EL (cell line): ENCODE data around the gene ANXA3.
"Not testable (repeated sequence)": the region's sequence is repeated elsewhere in the genome, so short reads cannot be mapped to it uniquely, and the experiment has no call there.

Source experiments
- DNase-seq: peaks from one replicate; pipeline ENCODE4 v3.0.0-alpha.2; 2016

ANXA3 gene

DNA sequence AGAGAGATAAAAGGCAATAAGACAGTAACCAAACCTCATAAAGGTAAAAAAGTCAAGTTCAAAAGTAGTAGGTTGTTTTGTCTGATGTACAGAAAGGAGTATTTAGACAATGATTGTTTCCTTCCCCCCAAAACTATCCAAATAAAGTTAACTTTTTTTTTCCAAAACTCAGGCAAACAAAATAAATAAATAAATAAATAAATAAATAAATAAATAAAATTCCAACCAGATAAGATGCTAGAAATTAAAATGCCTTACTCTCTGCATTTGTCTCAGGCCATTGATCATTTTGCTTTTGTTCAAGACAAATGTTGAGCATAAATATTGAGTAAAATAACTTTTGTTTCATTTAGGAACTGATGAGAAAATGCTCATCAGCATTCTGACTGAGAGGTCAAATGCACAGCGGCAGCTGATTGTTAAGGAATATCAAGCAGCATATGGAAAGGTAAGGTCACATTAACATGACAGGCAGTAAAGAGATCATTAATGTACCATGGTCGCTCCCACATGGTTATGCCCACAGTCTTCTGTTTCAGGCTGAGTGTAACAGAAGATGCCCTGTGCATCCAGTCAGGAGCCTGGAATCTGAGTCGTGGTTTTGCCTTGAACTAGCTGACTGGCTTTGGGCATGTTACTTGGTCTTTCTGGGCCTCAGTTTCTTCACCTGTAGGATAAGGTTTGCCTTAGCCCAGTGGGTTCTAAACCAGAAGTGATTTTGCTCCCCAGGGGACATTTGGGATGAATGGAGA lies 27.3 kb downstream of the ANXA3 start:
- no peak for DNase-seq

DNA sequence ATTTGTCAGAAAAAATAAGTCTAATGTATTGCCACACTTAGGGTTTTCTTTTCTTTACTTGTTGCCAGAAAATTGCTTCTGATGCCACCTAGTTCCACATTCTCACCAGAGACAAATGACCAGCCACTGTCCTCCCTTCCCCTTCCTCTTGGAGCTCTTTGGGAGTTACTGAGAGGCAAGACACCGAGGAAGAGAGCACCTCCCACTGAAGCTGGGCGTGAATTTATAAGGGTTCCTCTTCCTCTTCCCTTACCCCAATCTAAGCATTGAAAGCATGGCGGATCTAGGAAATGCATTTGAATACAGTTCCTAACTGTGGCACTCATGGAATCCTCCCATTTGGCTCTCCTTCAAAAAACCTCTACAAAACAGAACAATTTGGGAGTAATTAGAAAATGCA lies 30.0 kb downstream of the ANXA3 start:
- no peak for DNase-seq

GRCh38 chr4:78584863-78585547 lies 33.4 kb downstream of the ANXA3 start:
- no peak for DNase-seq

DNA sequence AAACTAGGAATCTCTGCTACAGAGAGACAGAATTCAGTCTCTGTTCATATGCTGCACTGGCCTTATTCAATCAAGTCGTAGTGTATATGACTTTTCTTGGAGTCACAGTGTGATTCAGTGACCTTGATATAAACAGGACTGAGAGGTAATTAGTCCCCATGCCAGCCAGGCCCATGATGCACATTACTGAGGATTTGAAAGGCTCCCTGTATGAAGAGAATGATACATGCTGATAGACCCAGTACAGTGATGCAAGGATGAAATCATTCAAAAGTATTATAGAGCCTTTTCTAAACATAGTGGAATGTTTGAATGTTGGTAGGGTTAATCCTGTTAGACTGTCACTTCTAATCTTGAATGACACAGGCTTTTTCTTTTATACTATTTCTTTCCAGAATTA lies 34.1 kb downstream of the ANXA3 start:
- DNase-seq: no peak

DNA sequence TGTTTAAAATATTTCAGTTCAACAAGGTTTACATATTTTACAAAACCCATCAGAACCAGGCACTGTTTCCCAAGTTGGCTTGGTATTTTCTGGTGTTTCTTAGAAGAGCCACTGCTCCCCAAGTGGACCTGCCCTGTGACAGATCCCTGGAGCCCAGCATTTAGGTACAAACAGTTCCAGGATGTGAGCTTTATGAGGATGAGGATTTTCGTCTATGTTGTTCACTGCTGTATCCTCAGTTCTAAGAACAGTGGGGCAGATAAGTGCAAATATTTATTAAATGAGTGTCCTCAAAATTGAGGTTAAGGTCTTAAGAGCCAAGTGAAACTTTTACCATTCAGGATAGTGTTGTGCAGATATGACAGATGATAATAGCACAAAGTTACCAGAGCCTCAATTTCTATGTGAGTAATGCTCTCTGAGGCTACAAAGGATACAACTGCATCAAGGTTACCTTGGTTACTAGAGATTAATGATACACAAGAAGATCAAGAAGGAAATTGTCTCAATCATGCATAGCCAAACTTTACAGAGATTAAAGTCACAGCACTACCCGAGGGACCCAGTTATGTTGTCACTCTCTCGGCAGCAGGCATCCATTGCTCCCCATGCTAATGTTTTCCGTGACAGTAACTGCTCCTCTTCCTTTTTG lies 37.5 kb downstream of the ANXA3 start:
- no peak for DNase-seq

DNA sequence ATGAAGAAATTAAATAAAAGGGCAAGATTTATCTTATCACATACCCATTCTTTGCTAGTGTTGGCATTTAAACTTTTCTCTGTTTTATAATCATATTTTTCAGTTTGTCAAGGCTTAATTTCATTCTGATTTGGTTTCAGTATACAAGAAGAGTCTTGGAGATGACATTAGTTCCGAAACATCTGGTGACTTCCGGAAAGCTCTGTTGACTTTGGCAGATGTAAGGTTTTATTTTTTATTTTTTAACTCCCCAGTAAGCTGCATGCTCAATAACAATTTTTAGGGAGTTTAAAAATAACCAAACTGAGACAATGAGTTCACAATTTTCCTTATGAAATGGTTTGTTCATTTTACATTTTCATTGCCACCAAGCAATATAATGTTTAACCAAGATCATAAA lies 39.8 kb downstream of the ANXA3 start:
- DNase-seq: no peak

- DNase-seq: no peak
These were observed 40.7 kb downstream of the ANXA3 start for GRCh38 chr4:78592088-78592783.

DNA sequence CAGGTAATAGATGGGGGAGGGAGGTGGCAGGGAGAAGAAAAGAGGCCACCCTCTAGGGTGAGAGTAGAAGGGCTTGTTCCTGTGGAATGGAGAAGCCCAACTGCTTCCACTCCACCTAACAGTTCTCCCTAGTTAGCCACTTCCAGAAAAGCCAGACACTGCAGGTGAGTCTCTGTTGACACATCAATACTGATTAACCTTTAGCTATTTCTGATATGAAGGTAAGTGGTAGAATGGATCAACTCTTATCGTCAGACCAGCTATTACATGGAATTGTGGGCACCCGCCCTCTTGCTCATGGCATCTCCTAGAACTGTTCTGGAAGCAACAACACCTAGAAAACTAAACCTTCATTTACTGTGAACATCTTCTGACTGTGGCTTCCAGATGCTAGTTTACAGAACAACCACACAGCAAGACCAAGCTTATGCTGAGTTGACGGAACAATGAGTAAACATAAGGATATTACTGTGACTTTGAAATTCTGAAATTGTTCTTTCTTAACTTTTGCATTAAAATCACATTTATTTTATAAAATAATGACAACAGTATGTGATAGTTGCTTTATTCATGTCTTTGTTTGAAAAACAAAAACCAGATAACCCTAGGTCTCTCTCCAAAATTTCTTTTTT lies 44.7 kb downstream of the ANXA3 start:
- DNase-seq: no peak

DNA sequence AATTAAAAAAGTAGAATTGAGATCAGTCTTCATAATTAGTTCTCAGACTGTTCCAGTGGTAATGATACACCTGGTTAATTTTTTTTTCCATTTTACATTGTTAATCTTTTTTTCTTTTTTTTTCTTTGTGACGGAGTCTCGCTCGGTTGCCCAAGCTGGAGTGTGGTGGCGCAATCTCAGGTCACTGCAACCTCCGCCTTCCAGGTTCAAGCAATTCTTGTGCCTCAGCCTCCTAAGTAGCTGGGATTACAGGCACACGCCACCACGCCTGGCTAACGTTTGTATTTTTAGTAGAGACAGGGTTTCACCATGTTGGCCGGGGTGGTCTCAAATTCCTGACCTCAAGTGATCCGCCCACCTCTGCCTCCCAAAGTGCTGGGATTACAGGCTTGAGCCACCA lies 46.9 kb downstream of the ANXA3 start:
- DNase-seq: not testable (repeated sequence)

DNA sequence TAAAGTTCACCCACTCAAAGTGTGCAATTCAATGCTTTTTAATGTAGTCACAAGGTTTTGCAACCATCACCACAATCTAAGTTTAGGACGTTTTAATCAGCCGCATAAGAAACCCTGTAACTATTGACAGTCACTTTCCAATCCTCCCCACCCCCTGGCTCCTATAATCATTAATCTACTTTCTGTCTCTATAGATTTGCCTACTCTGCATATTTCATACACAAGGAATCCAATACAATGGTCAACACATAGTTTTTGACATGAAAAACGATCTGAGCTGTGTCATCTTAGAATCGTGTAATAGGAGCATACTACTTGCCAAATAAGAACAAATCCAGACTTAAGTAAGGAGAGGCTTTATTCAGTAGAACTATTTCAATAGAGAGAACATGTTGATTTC lies 47.6 kb downstream of the ANXA3 start:
- DNase-seq: no peak

DNA sequence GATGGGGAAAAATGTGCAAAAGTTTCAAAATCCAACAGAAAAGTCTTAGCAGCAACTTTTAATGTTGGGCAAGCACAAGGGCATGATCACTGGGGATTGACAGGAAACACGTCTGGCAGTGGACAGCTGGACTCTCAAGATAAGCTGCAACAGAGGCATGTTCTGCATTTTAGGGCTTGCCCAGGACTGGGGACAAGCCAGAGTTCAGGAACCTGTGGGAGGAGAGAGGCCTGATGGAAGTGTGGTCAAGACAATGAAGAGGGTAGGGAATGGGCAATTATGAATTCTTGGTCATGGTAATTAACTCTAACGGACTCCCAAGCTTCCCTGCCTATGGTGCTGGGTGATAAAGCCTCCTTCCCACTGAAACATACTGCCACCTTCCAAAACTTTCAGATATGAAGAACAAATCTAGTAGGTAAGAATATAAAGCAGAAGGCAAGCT lies 48.4 kb downstream of the ANXA3 start:
- no peak for DNase-seq

GRCh38 chr4:78601013-78601412 lies 49.4 kb downstream of the ANXA3 start:
- DNase-seq: no peak

DNA sequence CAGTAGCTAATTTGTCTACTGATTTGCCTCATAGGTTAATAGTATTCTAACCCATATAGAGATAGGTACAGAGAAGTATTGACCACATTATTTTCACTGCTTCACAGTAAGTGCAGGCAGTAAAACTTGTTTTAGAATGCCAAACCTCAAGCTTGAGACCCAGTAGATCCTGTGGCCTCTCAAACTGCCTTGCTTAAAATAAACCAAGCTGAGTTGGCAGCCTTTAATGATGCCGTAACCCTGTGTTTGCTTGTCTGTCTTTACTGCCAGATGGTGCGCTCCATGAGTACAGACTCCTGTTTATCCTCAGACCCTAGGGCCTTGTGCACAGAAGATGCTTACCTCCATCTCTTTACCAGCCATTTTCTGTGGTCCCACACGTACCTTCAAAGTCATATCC lies 50.8 kb downstream of the ANXA3 start:
- no peak for DNase-seq

GRCh38 chr4:78603384-78603783 lies 51.8 kb downstream of the ANXA3 start:
- DNase-seq: no peak

DNA sequence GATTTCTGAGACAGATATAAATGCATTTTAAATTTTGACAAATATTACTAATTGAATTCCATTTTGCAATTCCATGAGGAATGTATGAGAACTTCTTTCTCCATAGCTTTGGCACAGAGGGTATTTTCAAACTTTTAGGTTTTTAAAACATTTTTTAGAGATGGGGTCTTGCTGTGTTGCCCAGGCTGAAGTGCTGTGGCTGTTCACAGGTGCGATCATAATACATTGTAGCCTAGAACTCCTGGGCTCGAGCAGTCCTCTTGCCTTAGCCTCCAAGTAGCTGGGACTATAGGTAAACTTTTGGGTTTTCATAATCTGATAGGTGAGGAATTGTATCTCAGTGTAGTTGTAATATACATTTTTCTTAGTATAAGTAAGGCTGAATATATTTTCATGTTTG lies 53.4 kb downstream of the ANXA3 start:
- no peak for DNase-seq

- no peak for DNase-seq
These were observed 54.5 kb downstream of the ANXA3 start for GRCh38 chr4:78606035-78606434.

DNA sequence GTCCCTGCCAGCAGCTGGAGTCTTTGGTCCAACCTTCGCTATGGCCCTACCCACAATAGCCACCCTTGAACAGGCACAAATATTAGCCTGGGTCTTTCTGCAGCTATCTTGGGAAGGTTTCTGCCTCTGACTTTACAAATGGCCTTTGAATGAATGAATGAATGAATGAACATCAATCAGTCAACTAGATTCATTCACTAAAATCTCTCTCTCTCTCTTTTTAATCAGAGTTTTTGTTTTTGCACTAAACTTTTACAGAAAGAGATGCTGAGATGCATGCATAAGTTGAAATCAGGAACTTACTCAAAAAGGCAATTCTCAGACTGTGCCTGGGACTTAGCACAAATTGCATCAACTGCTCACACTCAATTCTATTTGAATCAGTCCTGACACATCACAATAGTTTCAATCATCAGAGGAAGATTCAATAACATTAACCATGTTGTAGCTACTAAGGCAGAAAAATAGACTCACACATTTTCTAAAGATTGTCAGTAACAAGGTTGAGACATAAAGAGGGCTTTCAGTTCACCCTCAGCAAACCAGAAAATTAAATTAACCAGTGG lies 55.0 kb downstream of the ANXA3 start:
- DNase-seq: no peak

GRCh38 chr4:78608684-78609083 lies 57.1 kb downstream of the ANXA3 start:
- DNase-seq: no peak

DNA sequence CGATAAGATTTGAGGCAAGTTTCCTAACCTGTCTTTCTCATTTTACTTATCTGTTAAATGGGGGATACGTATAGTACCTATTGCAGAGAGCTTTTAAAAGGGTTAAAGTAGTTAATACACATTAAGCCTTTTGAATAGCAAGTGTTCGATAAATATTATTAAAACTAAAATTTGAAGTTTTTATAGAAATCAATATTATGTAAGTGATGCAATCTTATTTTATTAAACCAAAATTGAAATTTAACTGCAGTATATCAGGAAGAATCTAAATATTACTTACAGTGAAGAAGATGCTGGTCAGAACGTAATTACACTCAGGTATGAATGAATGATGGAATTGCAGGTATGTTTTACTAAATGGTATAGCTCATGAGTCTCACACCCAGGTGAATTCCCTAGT lies 58.0 kb downstream of the ANXA3 start:
- no peak for DNase-seq

DNA sequence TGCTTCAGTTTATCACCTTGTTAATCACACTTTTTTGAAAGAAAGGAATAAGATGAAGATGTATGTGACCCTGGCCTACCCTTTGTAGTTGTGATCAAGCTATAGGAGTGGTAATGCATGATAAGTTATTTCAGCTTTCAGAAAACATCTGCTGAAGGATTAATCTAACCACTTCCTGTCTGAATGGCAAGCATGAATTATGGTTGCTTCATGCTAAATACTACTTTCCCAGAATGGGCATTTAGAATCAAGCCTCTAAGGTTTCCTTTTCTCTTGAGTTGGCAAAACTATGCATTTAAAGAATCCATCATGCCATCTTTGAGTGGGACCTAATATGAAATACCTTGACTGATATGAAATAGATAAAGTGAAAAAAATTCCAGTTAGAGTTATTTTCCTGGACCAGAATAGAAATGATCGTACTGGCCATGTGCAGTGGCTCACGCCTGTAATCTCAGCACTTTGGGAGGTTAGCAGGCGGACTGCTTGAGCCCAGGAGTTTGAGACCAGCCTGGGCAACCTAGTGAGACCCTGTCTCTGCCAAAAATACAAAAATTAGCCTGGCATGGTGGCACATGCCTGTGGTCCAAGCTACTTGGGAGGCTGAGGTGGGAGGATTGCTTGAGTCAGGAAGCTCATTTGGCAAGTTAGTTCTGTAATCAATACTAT lies 59.1 kb downstream of the ANXA3 start:
- peak; percentile 60 for DNase-seq

DNA sequence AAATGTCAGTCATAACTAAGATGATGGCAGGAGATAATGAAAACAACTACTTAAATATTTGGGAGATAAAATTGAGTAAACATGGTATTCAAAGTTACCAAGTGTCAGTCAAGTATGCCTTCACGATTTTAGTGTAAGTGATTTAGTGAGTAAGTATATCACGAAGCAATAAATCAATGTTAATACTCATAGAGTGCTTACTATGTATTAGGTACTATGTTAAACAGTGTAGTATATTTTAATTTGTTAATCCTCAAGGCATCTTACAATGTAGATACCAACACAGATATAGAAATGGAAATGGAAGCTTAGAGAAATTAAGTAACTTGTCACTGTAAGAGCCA lies 59.6 kb downstream of the ANXA3 start:
- DNase-seq: no peak
